T-helper 1 cell (primary cell): Measurements from ENCODE around the gene RADIL.
"Not testable (repeated sequence)": the region's sequence is repeated elsewhere in the genome, so short reads cannot be mapped to it uniquely, and the experiment has no call there.

Source experiments
- DNase-seq, 5 donors: peaks; one replicate each; pipeline ENCODE4 v3.0.0-alpha.2; 2012 to 2020
- total RNA-seq, 4 donors: gene quantifications; one replicate each; lab custom pipeline; 2026; lab: John Stamatoyannopoulos, UW

RADIL gene
- total RNA-seq: 0 to 0.12 (median 0) reads per million in 4 donors

- DNase-seq: peak; percentile 68 to 84 (median 78)
Observed at GRCh38 chr7:4883372-4884144, at the start of gene RADIL. Gene RADIL (minus strand): TSS chr7:4883716. CDS start chr7:4878139, 5,577 bp downstream.

GRCh38 chr7:4931943-4932342 lies 48.4 kb upstream of the RADIL start:
- no peak for DNase-seq

- DNase-seq: no peak
Observed at GRCh38 chr7:4929005-4929404, 45.5 kb upstream of the RADIL start.

GRCh38 chr7:4928445-4928844 lies 44.9 kb upstream of the RADIL start:
- no peak for DNase-seq

GRCh38 chr7:4919969-4920766 lies 36.7 kb upstream of the RADIL start:
- no peak for DNase-seq

- DNase-seq: no peak
Observed at GRCh38 chr7:4916113-4916512, 32.6 kb upstream of the RADIL start.

GRCh38 chr7:4911111-4911828 lies 27.8 kb upstream of the RADIL start:
- no peak for DNase-seq

GRCh38 chr7:4906682-4907081 lies 23.2 kb upstream of the RADIL start:
- DNase-seq: no peak

- no peak for DNase-seq
Observed at GRCh38 chr7:4905171-4905570, 21.7 kb upstream of the RADIL start.

GRCh38 chr7:4904346-4904745 lies 20.8 kb upstream of the RADIL start:
- DNase-seq: no peak

- no peak for DNase-seq
Observed at GRCh38 chr7:4895766-4896165, 12.2 kb upstream of the RADIL start.

- DNase-seq: no peak
Observed at GRCh38 chr7:4894482-4894881, 11.0 kb upstream of the RADIL start.

- DNase-seq: no peak
Observed at GRCh38 chr7:4893929-4894475, 10.5 kb upstream of the RADIL start.

GRCh38 chr7:4893188-4893587 lies 9.7 kb upstream of the RADIL start:
- not testable (repeated sequence) for DNase-seq

- not testable (repeated sequence) for DNase-seq
Observed at GRCh38 chr7:4891522-4891921, 8.0 kb upstream of the RADIL start.

- no peak for DNase-seq
Observed at GRCh38 chr7:4889682-4890081, 6.2 kb upstream of the RADIL start.

- no peak for DNase-seq
Observed at GRCh38 chr7:4888161-4888560, 4.6 kb upstream of the RADIL start.

GRCh38 chr7:4886671-4887070 lies 3.2 kb upstream of the RADIL start:
- DNase-seq: no peak

GRCh38 chr7:4885317-4885807 lies 1.8 kb upstream of the RADIL start:
- DNase-seq: no peak

GRCh38 chr7:4884164-4884563 lies 648 bp upstream of the RADIL start:
- no peak for DNase-seq

- no peak for DNase-seq
Observed at GRCh38 chr7:4883033-4883371, 514 bp downstream of the RADIL start.

GRCh38 chr7:4882169-4883032 lies 1.1 kb downstream of the RADIL start:
- DNase-seq: no peak
